Natural killer cell (primary cell): ENCODE measurements around the gene STX8. TPM values are rescaled to one million over a fixed set of nuclear protein-coding genes. Genes with fewer than 3 reads are reported as not detected.
"Not testable (repeated sequence)": the region's sequence is repeated elsewhere in the genome, so short reads cannot be mapped to it uniquely, and the experiment has no call there.

Experiments used
- ATAC-seq, 3 donors: fragments of 150-1000 bp in 2 of 3; fragments of 200-7000 bp in 1 of 3; cut with Tn5 transposase; 1 replicate in 1 of 3; 2 replicates in 2 of 3; pipeline ENCODE4 v1.10.0; 2021; ENCODE audit warnings: mild to moderate bottlenecking in 2 of 3, moderate library complexity in 2 of 3
- DNase-seq, 2 donors: peaks; one replicate each; pipeline versions ENCODE4 v3.0.0 to v3.0.0-alpha.2; 2013 to 2021; ENCODE audit warnings: mixed read lengths in 1 of 2
- H3K27ac ChIP-seq: one replicate; pipeline ENCODE4 v1.5.1; 2013; ENCODE audit warnings: mild to moderate bottlenecking, low read length
- H3K27me3 ChIP-seq: one replicate; pipeline ENCODE4 v1.6.1; 2013; ENCODE audit warnings: low read length; ENCODE audit not compliant: control insufficient read depth, insufficient read depth
- H3K36me3 ChIP-seq: one replicate; pipeline ENCODE4 v1.6.1; 2013; ENCODE audit warnings: low read length; ENCODE audit not compliant: control insufficient read depth, insufficient read depth
- H3K4me1 ChIP-seq: one replicate; pipeline ENCODE4 v1.6.1; 2013; ENCODE audit warnings: low read length; ENCODE audit not compliant: control insufficient read depth, insufficient read depth
- H3K4me3 ChIP-seq: one replicate; pipeline ENCODE4 v1.5.1; 2013; ENCODE audit warnings: low read length
- H3K9me3 ChIP-seq: one replicate; pipeline ENCODE4 v1.6.1; 2013; ENCODE audit warnings: low read length; ENCODE audit not compliant: control insufficient read depth, insufficient read depth
- H3K27ac Mint-ChIP-seq, 2 donors: one replicate each; pipeline ENCODE4 v1.8.0; 2022; ENCODE audit warnings: mild to moderate bottlenecking in 2 of 2, mixed read lengths in 2 of 2, moderate library complexity in 1 of 2
- H3K27me3 Mint-ChIP-seq, 2 donors: one replicate each; pipeline ENCODE4 v1.8.0; 2022; ENCODE audit warnings: low read depth in 2 of 2, mixed read lengths in 2 of 2
- H3K36me3 Mint-ChIP-seq: one replicate; pipeline ENCODE4 v1.8.0; 2022; ENCODE audit warnings: mixed read lengths
- H3K4me1 Mint-ChIP-seq, 2 donors: one replicate each; pipeline ENCODE4 v1.8.0; 2022; ENCODE audit warnings: mixed read lengths in 2 of 2
- H3K4me3 Mint-ChIP-seq: one replicate; pipeline ENCODE4 v1.8.0; 2022; ENCODE audit warnings: mild to moderate bottlenecking, moderate library complexity, mixed read lengths
- H3K9me3 Mint-ChIP-seq, 2 donors: one replicate each; pipeline ENCODE4 v1.8.0; 2022; ENCODE audit warnings: mixed read lengths in 2 of 2
- CTCF ChIP-seq: fragments of 200-600 bp; IDR thresholded peaks from one replicate; pipeline ENCODE4 v1.8.0; 2022; ENCODE audit warnings: antibody characterized with exemption
- WGBS: methylation state at CpG from one replicate; pipeline ENCODE4 v1.1.7; 2013; ENCODE audit warnings: missing lambda C conversion rate; ENCODE audit not compliant: insufficient coverage; 5-methylcytosine and 5-hydroxymethylcytosine counted together
- intact Hi-C: fragments of 100-400 bp; cut with micrococcal nuclease; formaldehyde crosslinking; loops from one replicate; pipeline ENCODE4 v1.14.2; 2022
- total RNA-seq, 4 donors: library from RNA; stranded (reverse); fragments of 120-200 nt in 1 of 4; gene quantifications; one replicate each; pipeline versions ENCODE4 v1.2.3 to v1.2.4, GENCODE V29; 2013 to 2022

STX8 gene
- total RNA-seq, 3 donors from 2014 or later (not counting 1 experiment from before 2014, with no cell fraction given): 96.3 to 141 (median 120) TPM

GRCh38 chr17:9456330-9456729, 119.3 kb downstream of the STX8 start:
- 87% methylated on average over 1 of the region's 1 CpG for WGBS
- Mint-ChIP-seq H3K4me1 (peaks cover 5 to 12% of the 10 kb centered on the region in 2 donors), H3K9me3 (peaks cover 2 to 3% of the 10 kb centered on the region in 2 donors), H3K4me3 (no peak overlapping the region), H3K27ac (no peak overlapping the region), H3K27me3 (no peaks in the 10 kb centered on the region), H3K36me3 (no peaks in the 10 kb centered on the region)
- Histone ChIP-seq H3K27me3 (no peaks in the 10 kb centered on the region), H3K4me3 (no peak overlapping the region), H3K9me3 (peaks cover 4% of the 10 kb centered on the region), H3K36me3 (no peaks in the 10 kb centered on the region), H3K27ac (no peak overlapping the region), H3K4me1 (no peaks in the 10 kb centered on the region)
- no peak for DNase-seq
- no peak for ATAC-seq
- no peak for TF ChIP-seq CTCF
- intact Hi-C loops: no loop called here

- no peaks in the 10 kb centered on the region for H3K4me1 ChIP-seq
- TF ChIP-seq CTCF: no peak
- no peak for ATAC-seq
- no peaks in the 10 kb centered on the region for H3K36me3 ChIP-seq
- Mint-ChIP-seq H3K36me3 (no peaks in the 10 kb centered on the region), H3K27me3 (no peaks in the 10 kb centered on the region), H3K4me1 (peaks cover 0 to 4% of the 10 kb centered on the region in 2 donors), H3K9me3 (no peaks in the 10 kb centered on the region), H3K27ac (no peak overlapping the region), H3K4me3 (no peak overlapping the region)
- H3K9me3 ChIP-seq: no peaks in the 10 kb centered on the region
- H3K27ac ChIP-seq: no peak overlapping the region
- DNase-seq: no peak
- WGBS: no CpG with 5 or more reads among the region's 1 CpG
- no peaks in the 10 kb centered on the region for H3K27me3 ChIP-seq
- intact Hi-C loops: no loop called here
- no peak overlapping the region for H3K4me3 ChIP-seq
These were observed 123.7 kb downstream of the STX8 start for GRCh38 chr17:9451934-9452333.

GRCh38 chr17:9447298-9447697, 128.3 kb downstream of the STX8 start:
- ATAC-seq, H3K4me1 ChIP-seq, DNase-seq, H3K27me3 ChIP-seq, H3K9me3 Mint-ChIP-seq, H3K9me3 ChIP-seq, H3K36me3 ChIP-seq, H3K27ac ChIP-seq, H3K4me3 ChIP-seq, H3K27ac Mint-ChIP-seq, H3K4me3 Mint-ChIP-seq, intact Hi-C loops, H3K27me3 Mint-ChIP-seq, H3K36me3 Mint-ChIP-seq: not testable (repeated sequence)
- WGBS: 95% methylated on average over 5 of the region's 6 CpGs
- H3K4me1 Mint-ChIP-seq: peaks cover 20 to 24% of the 10 kb centered on the region in 2 donors

- Mint-ChIP-seq H3K4me1 (peaks cover 20 to 24% of the 10 kb centered on the region in 2 donors), H3K36me3 (no peaks in the 10 kb centered on the region), H3K4me3 (no peak overlapping the region), H3K27me3 (no peaks in the 10 kb centered on the region), H3K27ac (no peak overlapping the region), H3K9me3 (no peaks in the 10 kb centered on the region)
- no peaks in the 10 kb centered on the region for H3K27me3 ChIP-seq
- ATAC-seq (no peak), DNase-seq (no peak)
- intact Hi-C loops: no loop called here
- H3K4me3 ChIP-seq: no peak overlapping the region
- 98% methylated on average over 4 of the region's 4 CpGs for WGBS
- H3K27ac ChIP-seq: no peak overlapping the region
- no peaks in the 10 kb centered on the region for H3K9me3 ChIP-seq
- H3K4me1 ChIP-seq: no peaks in the 10 kb centered on the region
- no peaks in the 10 kb centered on the region for H3K36me3 ChIP-seq
- TF ChIP-seq CTCF: no peak
These were observed 129.1 kb downstream of the STX8 start for GRCh38 chr17:9446528-9446927.
